Kidney (tissue), 14 donors: ENCODE data around the gene CHST10. TPM values are rescaled to one million over a fixed set of nuclear protein-coding genes. Genes with fewer than 3 reads are reported as not detected.

Experiments used
- DNase-seq, 5 donors: peaks; one replicate each; pipeline ENCODE4 v3.0.0-alpha.2; 2013 to 2020
- FAIRE-seq: peaks from 2 replicates; lab custom pipeline; 2012; peaks lifted over from hg19 to GRCh38; lab: Jason Lieb, UNC
- H3K27ac ChIP-seq, 2 donors: one replicate each; pipeline ENCODE4 v1.7.0; 2013; ENCODE audit warnings: low read depth in 2 of 2, low read length in 2 of 2, inconsistent platforms in 1 of 2
- H3K27me3 ChIP-seq: one replicate; pipeline ENCODE4 v1.7.1; 2013; ENCODE audit warnings: low read length, inconsistent platforms; ENCODE audit not compliant: control insufficient read depth, insufficient read depth
- H3K36me3 ChIP-seq, 3 donors: one replicate each; pipeline versions ENCODE4 v1.7.0 to v1.7.1; 2013; ENCODE audit warnings: low read length in 3 of 3, control low read depth in 1 of 3, inconsistent platforms in 1 of 3; ENCODE audit not compliant: insufficient read depth in 3 of 3, control insufficient read depth in 2 of 3
- H3K4me1 ChIP-seq, 3 donors: one replicate each; pipeline versions ENCODE4 v1.7.0 to v1.7.1; 2013; ENCODE audit warnings: low read length in 3 of 3, inconsistent platforms in 1 of 3, low read depth in 1 of 3; ENCODE audit not compliant: control insufficient read depth in 2 of 3, insufficient read depth in 2 of 3
- H3K4me3 ChIP-seq, 3 donors: one replicate each; pipeline versions ENCODE4 v1.7.0 to v1.8.1; 2013; ENCODE audit warnings: low read length in 3 of 3, control low read depth in 1 of 3, inconsistent platforms in 1 of 3
- H3K9ac ChIP-seq, 3 donors: one replicate each; pipeline versions ENCODE4 v1.7.0 to v1.7.1; 2013; ENCODE audit warnings: low read length in 3 of 3, control low read depth in 1 of 3, inconsistent platforms in 1 of 3
- H3K9me3 ChIP-seq, 3 donors: one replicate each; pipeline versions ENCODE4 v1.7.0 to v1.7.1; 2013; ENCODE audit warnings: low read length in 3 of 3, control low read depth in 1 of 3, inconsistent platforms in 1 of 3; ENCODE audit not compliant: control insufficient read depth in 2 of 3, insufficient read depth in 1 of 3
- intact Hi-C: fragments of 100-400 bp; cut with DNase I; formaldehyde crosslinking; loops from one replicate; pipeline ENCODE4 v1.11.1; 2022
- polyA plus RNA-seq: library from polyadenylated mRNA; stranded (reverse); fragments of 350-450 nt; fragmentation: Illumina TruSeq; extraction: RNeasy Lipid Tissue Mini Kit (QIAGEN cat#74804); gene quantifications from one replicate; pipeline ENCODE4 v1.2.3, GENCODE V29; 2014; ENCODE audit warnings: low read depth, low replicate concordance; ENCODE audit not compliant: insufficient read depth
- total RNA-seq: library from RNA; stranded (reverse); fragmentation: NEBNext Ultra II Directional; extraction: Animal tissue kit (Norgen Biotek cat#: 25700); gene quantifications from one replicate; pipeline ENCODE4 v1.2.1, GENCODE V29; 2021
- TF ChIP-seq, protein P1 (sequence below): IDR thresholded peaks from 3 replicates; pipeline ENCODE4 v1.5.1; 2012; ENCODE audit warnings: mild to moderate bottlenecking, moderate library complexity, borderline replicate concordance; ENCODE audit not compliant: insufficient read depth; ENCODE audit errors: extremely low read depth
- donor health status: control.
- donor health status: control.
- donor health status: control.
- donor health status: control.
- donor health status: control.
- donor health status: DM: yes; HTN: yes; CAD: no.
- donor health status: Normal renal cell carcinoma (clear cell type).

Gene CHST10
- total and polyA plus RNA-seq, 2 donors from 2014 or later: 6.2 to 7.1 TPM

- TF ChIP-seq, protein P1, sequence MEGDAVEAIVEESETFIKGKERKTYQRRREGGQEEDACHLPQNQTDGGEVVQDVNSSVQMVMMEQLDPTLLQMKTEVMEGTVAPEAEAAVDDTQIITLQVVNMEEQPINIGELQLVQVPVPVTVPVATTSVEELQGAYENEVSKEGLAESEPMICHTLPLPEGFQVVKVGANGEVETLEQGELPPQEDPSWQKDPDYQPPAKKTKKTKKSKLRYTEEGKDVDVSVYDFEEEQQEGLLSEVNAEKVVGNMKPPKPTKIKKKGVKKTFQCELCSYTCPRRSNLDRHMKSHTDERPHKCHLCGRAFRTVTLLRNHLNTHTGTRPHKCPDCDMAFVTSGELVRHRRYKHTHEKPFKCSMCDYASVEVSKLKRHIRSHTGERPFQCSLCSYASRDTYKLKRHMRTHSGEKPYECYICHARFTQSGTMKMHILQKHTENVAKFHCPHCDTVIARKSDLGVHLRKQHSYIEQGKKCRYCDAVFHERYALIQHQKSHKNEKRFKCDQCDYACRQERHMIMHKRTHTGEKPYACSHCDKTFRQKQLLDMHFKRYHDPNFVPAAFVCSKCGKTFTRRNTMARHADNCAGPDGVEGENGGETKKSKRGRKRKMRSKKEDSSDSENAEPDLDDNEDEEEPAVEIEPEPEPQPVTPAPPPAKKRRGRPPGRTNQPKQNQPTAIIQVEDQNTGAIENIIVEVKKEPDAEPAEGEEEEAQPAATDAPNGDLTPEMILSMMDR: no peak
- H3K4me3 ChIP-seq: no peak overlapping the region
- H3K27ac ChIP-seq: no peak overlapping the region
- H3K36me3 ChIP-seq: peaks cover 0 to 2% (median 2%) of the 10 kb centered on the region in 3 donors
- no peak overlapping the region for H3K9ac ChIP-seq
- H3K4me1 ChIP-seq: no peaks in the 10 kb centered on the region
- no peaks in the 10 kb centered on the region for H3K9me3 ChIP-seq
- H3K27me3 ChIP-seq: no peaks in the 10 kb centered on the region
- no peak for FAIRE-seq
- DNase-seq: no peak
- intact Hi-C loops: no loop called here
Observed at GRCh38 chr2:100407073-100407472, 10.4 kb downstream of the CHST10 start.

DNA sequence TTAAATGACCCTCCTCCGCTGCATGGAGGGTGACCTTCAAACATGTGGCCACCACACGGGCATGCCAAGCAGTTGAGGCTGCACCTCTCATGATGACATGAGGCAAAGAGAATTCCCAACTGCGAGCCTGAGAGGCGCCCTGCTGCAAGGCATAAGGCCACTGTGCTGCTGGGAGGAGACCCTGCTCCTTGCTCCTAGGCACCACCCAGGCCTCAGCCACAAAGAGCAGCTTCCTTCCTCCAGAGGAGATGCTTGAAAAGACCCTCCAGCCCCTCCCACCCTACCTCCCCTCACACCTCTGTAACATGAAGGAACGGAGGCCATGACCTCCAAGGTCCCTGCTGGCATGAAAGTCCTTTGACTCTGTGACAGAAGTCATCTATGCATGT is 11.4 kb downstream of the CHST10 start:
- H3K27ac ChIP-seq: no peak overlapping the region
- H3K4me3 ChIP-seq: no peak overlapping the region
- H3K36me3 ChIP-seq: peaks cover 0 to 3% (median 2%) of the 10 kb centered on the region in 3 donors
- intact Hi-C loops: no loop called here
- no peaks in the 10 kb centered on the region for H3K27me3 ChIP-seq
- TF ChIP-seq, protein P1: no peak
- H3K4me1 ChIP-seq: no peaks in the 10 kb centered on the region
- DNase-seq (no peak), FAIRE-seq (no peak)
- H3K9me3 ChIP-seq: no peaks in the 10 kb centered on the region
- no peak overlapping the region for H3K9ac ChIP-seq

DNA sequence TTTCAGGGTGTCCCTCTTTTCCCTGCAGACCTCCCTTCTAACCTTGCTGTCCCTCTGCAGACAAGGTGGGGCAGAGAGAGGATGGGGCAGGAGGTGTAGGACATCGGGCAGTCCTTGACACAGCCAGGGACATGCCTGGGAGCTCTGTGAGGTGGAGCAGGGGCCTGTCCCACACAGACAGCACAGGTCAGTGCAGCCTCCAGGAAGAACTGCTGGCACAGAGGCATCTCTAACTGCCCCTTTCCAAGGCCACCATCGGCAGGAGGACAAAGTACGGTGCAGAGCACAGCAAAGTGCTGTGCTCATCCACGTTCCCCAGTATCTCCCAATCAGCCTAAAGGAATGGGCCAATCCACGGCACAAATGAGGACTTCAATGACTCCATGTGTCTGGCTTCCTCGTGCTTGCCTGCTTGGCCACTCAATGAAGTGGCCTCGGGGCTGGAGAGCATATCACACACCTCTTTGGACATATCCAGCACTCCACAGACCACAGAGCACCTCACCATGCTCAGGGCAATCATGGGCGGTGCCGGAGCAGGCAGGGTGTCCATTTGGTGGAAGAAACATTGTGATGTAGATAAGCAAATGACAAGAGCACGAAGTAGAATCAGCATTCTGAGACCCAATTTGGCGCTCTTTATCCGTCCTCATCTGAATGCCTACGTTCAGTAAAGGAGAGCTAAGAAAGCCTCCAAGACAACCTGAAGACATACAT is 11.9 kb downstream of the CHST10 start:
- no peak for FAIRE-seq
- peaks cover 0 to 3% (median 2%) of the 10 kb centered on the region in 3 donors for H3K36me3 ChIP-seq

More for the DNA sequence above, 11.9 kb downstream of the CHST10 start:
- Histone ChIP-seq H3K4me3 (no peak overlapping the region), H3K4me1 (no peaks in the 10 kb centered on the region), H3K9ac (no peak overlapping the region), H3K9me3 (no peaks in the 10 kb centered on the region), H3K27me3 (no peaks in the 10 kb centered on the region), H3K27ac (no peak overlapping the region)
- TF ChIP-seq, protein P1: no peak
- intact Hi-C loops: no loop called here
- DNase-seq: no peak
